ENCODE data around the gene OXA1L. TPM values are rescaled to one million over a fixed set of nuclear protein-coding genes. Genes with fewer than 3 reads are reported as not detected.

The OXA1L gene
- total and polyA plus RNA-seq, 2 experiments from 2014 or later = 53.4 to 160 TPM

DNA sequence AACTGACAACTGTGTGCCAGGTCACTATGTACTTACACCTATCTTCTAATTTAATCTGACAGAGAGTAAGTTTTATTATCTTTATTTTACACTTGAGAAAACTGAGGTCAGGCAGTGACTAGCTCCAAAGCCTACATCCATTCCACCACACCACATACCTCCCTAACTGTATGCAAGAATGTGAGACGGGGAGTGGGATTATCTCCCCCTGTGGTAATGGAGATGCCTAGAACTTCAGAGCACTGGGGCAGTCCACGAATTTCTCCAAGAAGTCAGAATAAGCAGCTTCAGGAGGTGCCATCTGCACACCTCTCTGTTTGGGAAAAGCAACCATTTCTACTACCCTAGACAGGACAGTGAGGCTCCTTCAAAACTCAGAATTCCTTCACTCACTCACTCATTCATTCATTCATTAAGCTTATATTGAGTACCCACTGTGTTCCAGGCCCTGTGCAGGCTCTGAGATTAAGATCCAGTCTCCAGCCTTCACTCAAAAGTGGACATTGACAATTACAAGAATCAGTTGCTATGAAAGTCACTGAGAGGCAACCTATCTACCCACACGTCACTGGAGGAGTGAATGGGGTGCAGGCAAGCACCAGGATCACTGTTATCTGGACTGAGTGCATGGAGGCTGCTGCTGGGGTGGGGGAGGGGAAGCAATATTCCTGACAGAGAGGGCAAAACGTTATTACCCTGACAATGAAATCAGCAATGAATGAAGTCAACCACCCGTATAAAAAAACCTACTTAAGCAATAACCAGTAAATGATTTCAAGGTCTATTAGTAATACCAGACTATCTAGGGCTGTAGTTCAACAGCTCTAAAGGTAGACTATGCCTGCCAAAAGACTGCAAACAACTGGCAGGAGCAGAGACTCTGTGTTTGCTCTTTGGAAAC, 30.8 kb downstream of the OXA1L start:
- Histone ChIP-seq H3K27me3 (no peaks in the 10 kb centered on the region), H3K4me3 (no peak overlapping the region), H3K27ac (no peak overlapping the region), H3K9me3 (ENCODE audit: low read depth) (no peaks in the 10 kb centered on the region), H3K36me3 (no peaks in the 10 kb centered on the region), H3K4me1 (ENCODE audit: low read depth) (peaks cover 3% of the 10 kb centered on the region)
- no peak for DNase-seq (ENCODE audit: low read depth in 1 of 2, low spot score in 1 of 2)
- no peak for TF ChIP-seq CTCF (IDR thresholded peaks at IDR 0.05; ENCODE audit: low read depth, low read length)

GRCh38 chr14:22798528-22798927, 32.0 kb downstream of the OXA1L start:
- TF ChIP-seq CTCF (IDR thresholded peaks at IDR 0.05; ENCODE audit: low read depth, low read length) = no peak
- DNase-seq (ENCODE audit: low read depth in 1 of 2, low spot score in 1 of 2) = peak in 1 of 2 donors; percentile 22
- Histone ChIP-seq H3K27ac (no peak overlapping the region), H3K27me3 (no peaks in the 10 kb centered on the region), H3K4me3 (no peak overlapping the region), H3K36me3 (no peaks in the 10 kb centered on the region), H3K4me1 (ENCODE audit: low read depth) (peaks cover 3% of the 10 kb centered on the region), H3K9me3 (ENCODE audit: low read depth) (no peaks in the 10 kb centered on the region)

DNA sequence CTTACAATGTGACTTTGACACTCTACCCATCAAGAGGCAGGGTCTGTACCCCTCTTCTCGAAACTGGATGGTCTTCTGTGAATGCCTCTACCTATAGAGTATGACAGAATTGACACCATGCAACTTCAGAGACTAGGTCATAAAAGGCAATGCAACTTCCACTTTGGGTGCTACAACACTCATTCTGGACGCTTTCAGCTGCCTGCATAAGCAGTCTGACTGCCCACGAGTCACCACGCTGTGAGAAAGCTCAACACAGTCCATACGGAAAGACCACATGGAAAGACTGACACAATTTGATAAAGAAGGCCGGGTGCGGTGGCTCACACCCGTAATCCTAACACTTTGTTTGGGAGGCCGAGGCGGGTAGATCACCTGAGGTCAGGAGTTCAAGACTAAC, 33.9 kb downstream of the OXA1L start:
- no peak for DNase-seq (ENCODE audit: low read depth in 1 of 2, low spot score in 1 of 2)
- no peak overlapping the region for H3K4me3 ChIP-seq
- no peaks in the 10 kb centered on the region for H3K9me3 ChIP-seq (ENCODE audit: low read depth)
- H3K36me3 ChIP-seq = no peaks in the 10 kb centered on the region
- peaks cover 3% of the 10 kb centered on the region for H3K4me1 ChIP-seq (ENCODE audit: low read depth)
- no peak overlapping the region for H3K27ac ChIP-seq
- TF ChIP-seq CTCF (IDR thresholded peaks at IDR 0.05; ENCODE audit: low read depth, low read length) = no peak
- no peaks in the 10 kb centered on the region for H3K27me3 ChIP-seq

DNA sequence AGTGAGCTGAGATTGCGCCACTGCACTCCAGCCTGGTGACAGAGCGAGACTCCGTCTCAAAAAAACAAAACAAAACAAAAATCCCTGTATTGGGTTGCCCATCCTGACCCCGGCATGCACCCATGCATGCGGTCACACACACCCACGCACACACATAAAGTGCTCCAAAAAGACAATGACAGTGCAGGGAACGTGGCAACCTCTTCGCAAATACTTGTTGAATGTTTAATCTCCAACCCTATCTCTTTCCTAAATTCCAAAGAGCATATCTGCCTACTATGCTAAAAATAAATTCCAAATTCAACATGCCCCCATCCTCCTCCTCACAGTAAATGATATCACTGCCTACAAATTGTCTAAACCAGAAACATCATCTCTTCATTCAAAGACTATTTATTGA, 35.2 kb downstream of the OXA1L start:
- H3K4me1 ChIP-seq (ENCODE audit: low read depth) = peaks cover 3% of the 10 kb centered on the region
- H3K9me3 ChIP-seq (ENCODE audit: low read depth) = no peaks in the 10 kb centered on the region
- TF ChIP-seq CTCF (IDR thresholded peaks at IDR 0.05; ENCODE audit: low read depth, low read length) = no peak
- H3K27me3 ChIP-seq = no peaks in the 10 kb centered on the region
- DNase-seq (ENCODE audit: low read depth in 1 of 2, low spot score in 1 of 2) = no peak
- no peaks in the 10 kb centered on the region for H3K36me3 ChIP-seq
- no peak overlapping the region for H3K4me3 ChIP-seq
- no peak overlapping the region for H3K27ac ChIP-seq

DNA sequence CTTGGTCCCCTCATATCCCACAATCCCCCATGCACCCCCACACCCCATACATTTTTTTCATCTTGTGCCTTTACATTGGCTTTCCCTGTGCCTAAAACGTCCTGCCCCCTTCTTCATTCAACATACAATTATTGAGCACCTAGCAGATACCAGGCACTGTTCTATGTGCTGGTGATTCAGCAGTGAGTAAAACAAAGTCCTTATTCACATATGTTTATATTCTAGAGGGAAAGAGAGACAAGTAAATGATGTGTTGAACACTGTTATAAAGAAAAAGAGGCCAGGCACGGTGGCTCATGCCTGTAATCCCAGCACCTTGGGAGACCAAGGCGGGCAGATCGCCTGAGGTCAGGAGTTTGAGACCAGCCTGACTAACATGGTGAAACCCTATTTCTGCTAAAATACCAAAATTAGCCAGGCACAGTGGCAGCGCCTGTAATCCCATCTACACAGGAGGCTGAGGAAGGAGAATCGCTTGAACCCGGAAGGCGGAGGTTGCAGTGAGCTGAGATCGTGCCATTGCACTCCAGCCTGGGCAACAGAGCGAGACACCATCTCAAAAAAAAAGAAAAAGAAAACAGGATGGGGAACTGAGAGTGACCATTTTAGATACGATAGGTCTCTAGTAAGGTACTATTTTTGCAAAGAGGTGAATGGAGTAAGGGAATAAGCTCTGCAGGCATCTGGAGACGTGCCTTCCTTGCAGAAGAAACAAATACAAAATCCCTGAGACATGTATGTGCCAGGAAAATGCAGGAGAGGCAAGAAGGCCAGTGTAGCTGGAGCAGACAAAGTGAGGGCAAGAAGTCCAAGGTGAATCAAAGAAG, 36.6 kb downstream of the OXA1L start:
- no peak overlapping the region for H3K27ac ChIP-seq
- no peak for DNase-seq (ENCODE audit: low read depth in 1 of 2, low spot score in 1 of 2)
- H3K4me3 ChIP-seq = no peak overlapping the region
- no peaks in the 10 kb centered on the region for H3K4me1 ChIP-seq (ENCODE audit: low read depth)
- H3K36me3 ChIP-seq = no peaks in the 10 kb centered on the region
- H3K9me3 ChIP-seq (ENCODE audit: low read depth) = no peaks in the 10 kb centered on the region
- TF ChIP-seq CTCF (IDR thresholded peaks at IDR 0.05; ENCODE audit: low read depth, low read length) = no peak
- H3K27me3 ChIP-seq = no peaks in the 10 kb centered on the region

Data from cardiac muscle cell (in vitro differentiated cells and primary cell).